ENCODE results near the gene TRPM3.
"Not testable (repeated sequence)": the region's sequence is repeated elsewhere in the genome, so short reads cannot be mapped to it uniquely, and the experiment has no call there.

The TRPM3 gene

DNA sequence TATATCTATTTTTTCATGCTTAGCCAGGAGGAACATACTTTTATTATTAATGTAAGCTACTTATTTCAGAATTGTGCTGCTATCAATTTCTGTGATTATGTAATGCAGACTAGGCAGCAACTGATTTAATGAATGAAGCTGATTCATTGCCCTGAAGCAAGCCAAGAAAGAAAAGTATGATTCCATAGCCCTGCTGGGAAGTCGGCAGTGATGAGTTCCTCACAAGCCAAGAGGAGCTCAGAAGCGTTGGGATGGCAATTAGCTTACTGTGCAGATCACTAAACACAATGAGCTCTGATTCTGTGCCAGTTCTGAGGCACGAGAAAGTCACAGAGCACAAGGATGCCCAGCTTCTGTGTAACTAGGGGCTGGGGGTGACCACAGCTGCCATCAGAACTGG lies 452.7 kb downstream of the TRPM3 start:
- no peaks in the 10 kb centered on the region for H4K20me1 ChIP-seq (ENCODE audit: insufficient read depth)
- H3K79me2 ChIP-seq (ENCODE audit: insufficient read depth, low read depth): no peaks in the 10 kb centered on the region
- H3K4me2 ChIP-seq: no peak overlapping the region
- no peaks in the 10 kb centered on the region for H3K36me3 ChIP-seq (ENCODE audit: insufficient read depth)
- TF ChIP-seq, protein P1, sequence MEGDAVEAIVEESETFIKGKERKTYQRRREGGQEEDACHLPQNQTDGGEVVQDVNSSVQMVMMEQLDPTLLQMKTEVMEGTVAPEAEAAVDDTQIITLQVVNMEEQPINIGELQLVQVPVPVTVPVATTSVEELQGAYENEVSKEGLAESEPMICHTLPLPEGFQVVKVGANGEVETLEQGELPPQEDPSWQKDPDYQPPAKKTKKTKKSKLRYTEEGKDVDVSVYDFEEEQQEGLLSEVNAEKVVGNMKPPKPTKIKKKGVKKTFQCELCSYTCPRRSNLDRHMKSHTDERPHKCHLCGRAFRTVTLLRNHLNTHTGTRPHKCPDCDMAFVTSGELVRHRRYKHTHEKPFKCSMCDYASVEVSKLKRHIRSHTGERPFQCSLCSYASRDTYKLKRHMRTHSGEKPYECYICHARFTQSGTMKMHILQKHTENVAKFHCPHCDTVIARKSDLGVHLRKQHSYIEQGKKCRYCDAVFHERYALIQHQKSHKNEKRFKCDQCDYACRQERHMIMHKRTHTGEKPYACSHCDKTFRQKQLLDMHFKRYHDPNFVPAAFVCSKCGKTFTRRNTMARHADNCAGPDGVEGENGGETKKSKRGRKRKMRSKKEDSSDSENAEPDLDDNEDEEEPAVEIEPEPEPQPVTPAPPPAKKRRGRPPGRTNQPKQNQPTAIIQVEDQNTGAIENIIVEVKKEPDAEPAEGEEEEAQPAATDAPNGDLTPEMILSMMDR (conservative IDR thresholded peaks at IDR 0.05; ENCODE audit: low read depth, low read length): no peak
- no peaks in the 10 kb centered on the region for H3K27me3 ChIP-seq (ENCODE audit: insufficient read depth, low read depth)
- no peak overlapping the region for H3K4me3 ChIP-seq (IDR thresholded peaks at IDR 0.05; ENCODE audit: insufficient read depth, low read depth, low read length)
- no peak overlapping the region for H3K9ac ChIP-seq
- peaks cover 16% of the 10 kb centered on the region for H3K4me1 ChIP-seq (ENCODE audit: low read depth, poor library complexity, severe bottlenecking)
- H3K27ac ChIP-seq: no peak overlapping the region
- H2AFZ ChIP-seq (ENCODE audit: low read depth): no peak overlapping the region

GRCh38 chr9:70658765-70659164 lies 462.7 kb downstream of the TRPM3 start:
- Histone ChIP-seq H3K27me3 (ENCODE audit: insufficient read depth, low read depth) (no peaks in the 10 kb centered on the region), H3K36me3 (ENCODE audit: insufficient read depth) (no peaks in the 10 kb centered on the region), H3K4me3 (IDR thresholded peaks at IDR 0.05; ENCODE audit: insufficient read depth, low read depth, low read length) (no peak overlapping the region), H3K4me2 (no peak overlapping the region), H2AFZ (ENCODE audit: low read depth) (no peak overlapping the region), H3K9ac (no peak overlapping the region), H3K27ac (no peak overlapping the region), H3K79me2 (ENCODE audit: insufficient read depth, low read depth) (no peaks in the 10 kb centered on the region), H3K4me1 (ENCODE audit: low read depth, poor library complexity, severe bottlenecking) (no peaks in the 10 kb centered on the region), H4K20me1 (ENCODE audit: insufficient read depth) (no peaks in the 10 kb centered on the region)
- TF ChIP-seq, protein P1 (conservative IDR thresholded peaks at IDR 0.05; ENCODE audit: low read depth, low read length): no peak

GRCh38 chr9:70656281-70656680 lies 465.1 kb downstream of the TRPM3 start:
- Histone ChIP-seq H3K4me1 (ENCODE audit: low read depth, poor library complexity, severe bottlenecking) (no peaks in the 10 kb centered on the region), H3K9ac (no peak overlapping the region), H2AFZ (ENCODE audit: low read depth) (no peak overlapping the region), H3K27ac (no peak overlapping the region), H3K36me3 (ENCODE audit: insufficient read depth) (no peaks in the 10 kb centered on the region), H3K4me3 (IDR thresholded peaks at IDR 0.05; ENCODE audit: insufficient read depth, low read depth, low read length) (no peak overlapping the region), H3K4me2 (no peak overlapping the region), H4K20me1 (ENCODE audit: insufficient read depth) (no peaks in the 10 kb centered on the region), H3K27me3 (ENCODE audit: insufficient read depth, low read depth) (no peaks in the 10 kb centered on the region), H3K79me2 (ENCODE audit: insufficient read depth, low read depth) (no peaks in the 10 kb centered on the region)
- TF ChIP-seq, protein P1 (conservative IDR thresholded peaks at IDR 0.05; ENCODE audit: low read depth, low read length): no peak

GRCh38 chr9:70654144-70654543 lies 467.3 kb downstream of the TRPM3 start:
- no peaks in the 10 kb centered on the region for H3K4me1 ChIP-seq (ENCODE audit: low read depth, poor library complexity, severe bottlenecking)
- no peak overlapping the region for H3K4me2 ChIP-seq
- H3K36me3 ChIP-seq (ENCODE audit: insufficient read depth): no peaks in the 10 kb centered on the region
- no peak overlapping the region for H3K27ac ChIP-seq
- no peak overlapping the region for H3K9ac ChIP-seq
- H3K79me2 ChIP-seq (ENCODE audit: insufficient read depth, low read depth): no peaks in the 10 kb centered on the region
- H3K4me3 ChIP-seq (IDR thresholded peaks at IDR 0.05; ENCODE audit: insufficient read depth, low read depth, low read length): no peak overlapping the region
- no peak overlapping the region for H2AFZ ChIP-seq (ENCODE audit: low read depth)
- H4K20me1 ChIP-seq (ENCODE audit: insufficient read depth): no peaks in the 10 kb centered on the region
- TF ChIP-seq, protein P1 (conservative IDR thresholded peaks at IDR 0.05; ENCODE audit: low read depth, low read length): no peak
- H3K27me3 ChIP-seq (ENCODE audit: insufficient read depth, low read depth): no peaks in the 10 kb centered on the region

GRCh38 chr9:70644627-70645026 lies 476.8 kb downstream of the TRPM3 start:
- not testable (repeated sequence) for H3K9ac ChIP-seq; H3K27me3 ChIP-seq (ENCODE audit: insufficient read depth, low read depth); H3K36me3 ChIP-seq (ENCODE audit: insufficient read depth); H2AFZ ChIP-seq (ENCODE audit: low read depth); H3K27ac ChIP-seq; H3K79me2 ChIP-seq (ENCODE audit: insufficient read depth, low read depth); H3K4me2 ChIP-seq; H3K4me1 ChIP-seq (ENCODE audit: low read depth, poor library complexity, severe bottlenecking); H4K20me1 ChIP-seq (ENCODE audit: insufficient read depth); H3K4me3 ChIP-seq (IDR thresholded peaks at IDR 0.05; ENCODE audit: insufficient read depth, low read depth, low read length)

All from KMS-11 (cell line).